GM21390 (cell line): ENCODE measurements around the gene CHMP6.
"Not testable (repeated sequence)": the region's sequence is repeated elsewhere in the genome, so short reads cannot be mapped to it uniquely, and the experiment has no call there.

Source experiments
- ATAC-seq: cut with Tn5 transposase; IDR thresholded peaks from one replicate; pipeline ENCODE4 v1.9.1; 2021; ENCODE audit not compliant: unreplicated experiment

The CHMP6 gene

DNA sequence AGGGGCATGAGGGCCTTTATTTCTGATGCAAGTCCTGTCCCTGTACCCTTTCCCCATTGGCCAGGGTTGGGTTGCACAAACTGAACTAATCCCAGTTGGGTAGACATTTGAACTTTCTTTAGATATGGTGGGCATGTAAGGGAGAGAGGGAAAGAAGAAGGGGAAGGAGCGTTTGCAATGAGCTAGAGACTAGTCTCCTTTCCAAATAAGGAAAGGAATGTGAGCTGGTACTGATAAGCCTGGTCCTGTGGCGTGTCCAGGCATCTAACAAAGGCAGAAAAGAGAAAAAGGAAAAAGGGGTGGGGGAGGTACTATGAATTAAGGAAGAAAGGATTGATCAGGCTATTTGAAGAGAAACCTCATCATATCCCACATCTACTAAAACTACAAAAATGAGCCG lies 20.3 kb downstream of the CHMP6 start:
- ATAC-seq, result no peak

DNA sequence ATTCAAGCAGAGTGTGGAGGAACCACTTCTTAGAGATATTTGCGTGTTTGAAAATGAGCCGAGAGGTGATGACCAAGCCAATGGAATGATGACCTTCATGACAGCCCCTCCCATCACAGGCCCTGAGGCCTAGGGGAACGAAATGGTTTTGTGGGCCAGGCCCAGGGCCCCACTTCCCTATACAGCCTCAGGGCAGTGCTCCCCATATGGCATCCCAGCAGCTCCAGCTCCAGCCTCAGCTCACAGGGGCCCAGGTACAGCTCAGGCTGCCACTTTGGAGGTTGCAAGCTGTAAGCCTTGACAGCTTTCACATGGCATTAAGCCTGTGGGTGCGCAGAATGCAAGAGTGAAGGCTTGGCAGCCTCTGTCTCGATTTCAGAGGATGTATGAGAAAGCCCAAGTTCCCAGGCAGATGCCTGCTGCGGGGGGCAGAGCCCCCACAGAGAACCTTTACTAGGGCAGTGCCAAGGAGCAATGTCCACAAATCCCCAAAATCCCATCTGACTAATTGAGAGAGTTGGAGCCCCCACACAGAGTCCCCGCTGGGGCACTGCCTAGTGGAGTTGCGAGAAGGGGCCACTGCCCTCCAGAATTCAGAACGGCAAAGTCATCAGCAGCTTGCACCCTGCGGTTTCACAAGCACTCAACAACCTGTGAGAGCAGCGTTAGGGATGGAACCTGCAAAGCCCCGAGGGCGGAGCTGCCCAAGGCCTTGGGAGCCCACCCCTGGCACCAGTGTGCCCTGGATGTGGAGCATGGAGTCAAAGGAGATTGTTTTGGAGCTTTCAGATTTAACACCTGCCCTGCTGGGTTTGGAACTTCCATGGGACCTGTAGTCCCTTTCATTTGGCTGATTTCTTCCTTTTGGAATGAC lies 21.2 kb downstream of the CHMP6 start:
- ATAC-seq, result no peak

- no peak for ATAC-seq
These were observed 22.0 kb downstream of the CHMP6 start for GRCh38 chr17:81013642-81014041.

GRCh38 chr17:81015136-81015535 lies 23.5 kb downstream of the CHMP6 start:
- no peak for ATAC-seq

DNA sequence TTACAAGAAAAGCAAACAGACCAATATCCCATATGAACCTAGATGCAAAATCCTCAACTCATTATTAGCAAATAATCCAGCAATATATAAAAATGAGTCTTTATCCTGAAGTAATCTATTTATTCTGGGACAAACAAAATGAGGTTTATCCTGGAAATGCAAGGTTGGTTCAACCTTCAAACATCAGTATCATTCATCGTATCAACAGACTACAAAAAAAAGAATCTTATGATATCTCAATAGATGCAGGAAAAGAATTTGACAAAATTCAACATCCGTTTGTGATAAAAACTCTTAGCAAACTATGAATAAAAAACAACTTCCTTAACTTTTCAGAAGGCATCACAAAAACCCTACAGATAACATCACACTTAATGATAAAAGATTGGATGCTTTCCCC lies 24.9 kb downstream of the CHMP6 start:
- no peak for ATAC-seq

DNA sequence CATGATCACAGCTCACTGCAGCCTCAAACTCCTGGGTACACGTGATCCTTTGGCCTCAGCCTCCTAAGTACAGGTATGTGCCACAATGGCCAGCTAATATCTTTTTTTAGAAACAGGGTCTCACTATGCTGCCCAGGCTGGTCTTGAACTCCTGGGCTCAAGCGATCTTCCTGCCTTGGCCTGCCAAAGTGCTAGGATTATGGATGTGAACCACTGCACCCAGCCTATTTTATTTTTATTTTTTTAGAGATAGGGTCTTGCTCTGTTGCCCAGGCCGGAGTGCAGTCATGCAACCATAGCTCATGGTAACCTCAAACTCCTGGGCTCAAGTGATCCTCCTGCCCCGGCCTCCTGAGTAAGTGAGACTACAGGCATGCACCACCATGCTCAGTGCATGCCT lies 25.7 kb downstream of the CHMP6 start:
- ATAC-seq, result not testable (repeated sequence)

GRCh38 chr17:81018044-81018802 lies 26.6 kb downstream of the CHMP6 start:
- no peak for ATAC-seq

DNA sequence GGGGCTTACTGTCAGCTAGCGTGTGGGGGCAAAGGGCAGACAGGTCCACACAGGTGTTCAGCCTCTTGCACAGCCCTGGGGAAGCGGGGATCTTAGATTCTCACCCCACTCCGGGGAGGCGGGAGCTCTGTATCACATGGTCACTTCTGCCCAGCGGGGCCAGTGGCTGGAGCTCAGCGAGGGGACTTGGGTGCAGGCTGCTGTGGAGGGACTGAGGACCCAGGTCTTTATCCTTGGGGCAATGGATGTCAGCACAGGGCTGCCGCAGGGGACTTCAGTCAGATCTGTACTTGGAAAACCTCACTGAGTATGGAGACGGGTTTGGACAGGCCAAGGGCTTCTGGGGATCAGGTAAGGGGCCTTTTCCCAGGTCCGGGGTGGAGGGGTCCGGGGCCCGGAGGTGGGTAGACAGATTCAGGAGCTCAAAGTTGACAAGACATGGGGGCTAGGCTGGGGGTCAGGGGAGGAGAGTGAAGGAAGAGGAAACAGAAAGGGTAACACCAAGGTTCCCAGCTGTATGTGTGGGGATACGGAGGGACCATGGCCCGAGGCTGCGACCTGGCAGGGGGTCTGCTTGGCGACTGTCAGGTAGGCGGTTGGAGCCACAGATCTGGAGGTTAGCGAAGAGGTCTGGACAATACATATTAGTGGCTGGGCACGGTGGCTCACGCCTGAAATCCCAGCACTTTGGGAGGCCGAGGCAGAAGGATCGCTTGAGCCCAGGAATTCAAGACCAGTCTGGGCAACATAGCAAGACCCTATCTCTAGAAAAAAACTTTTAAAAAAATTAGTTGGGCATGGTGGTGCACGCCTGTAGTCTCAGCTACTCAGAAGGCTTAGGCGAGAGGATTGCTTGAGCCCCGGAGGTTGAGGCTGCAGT lies 28.2 kb downstream of the CHMP6 start:
- no peak for ATAC-seq

DNA sequence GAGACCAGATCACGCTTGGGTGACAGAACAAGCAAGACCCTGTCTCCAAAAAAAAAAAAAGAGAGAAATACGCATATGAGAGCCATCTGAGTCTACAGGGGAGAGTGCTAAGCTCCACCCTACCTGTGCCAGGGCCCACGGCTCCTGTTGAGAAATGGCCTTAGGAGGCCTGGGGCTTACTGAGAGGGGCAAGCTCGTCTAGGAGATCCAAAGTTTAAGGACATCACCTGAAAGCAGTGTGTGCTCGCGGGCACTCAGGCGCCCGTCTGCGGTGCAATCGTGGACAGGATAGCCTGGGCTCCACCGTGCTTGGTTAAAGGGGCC lies 28.8 kb downstream of the CHMP6 start:
- ATAC-seq, result no peak

DNA sequence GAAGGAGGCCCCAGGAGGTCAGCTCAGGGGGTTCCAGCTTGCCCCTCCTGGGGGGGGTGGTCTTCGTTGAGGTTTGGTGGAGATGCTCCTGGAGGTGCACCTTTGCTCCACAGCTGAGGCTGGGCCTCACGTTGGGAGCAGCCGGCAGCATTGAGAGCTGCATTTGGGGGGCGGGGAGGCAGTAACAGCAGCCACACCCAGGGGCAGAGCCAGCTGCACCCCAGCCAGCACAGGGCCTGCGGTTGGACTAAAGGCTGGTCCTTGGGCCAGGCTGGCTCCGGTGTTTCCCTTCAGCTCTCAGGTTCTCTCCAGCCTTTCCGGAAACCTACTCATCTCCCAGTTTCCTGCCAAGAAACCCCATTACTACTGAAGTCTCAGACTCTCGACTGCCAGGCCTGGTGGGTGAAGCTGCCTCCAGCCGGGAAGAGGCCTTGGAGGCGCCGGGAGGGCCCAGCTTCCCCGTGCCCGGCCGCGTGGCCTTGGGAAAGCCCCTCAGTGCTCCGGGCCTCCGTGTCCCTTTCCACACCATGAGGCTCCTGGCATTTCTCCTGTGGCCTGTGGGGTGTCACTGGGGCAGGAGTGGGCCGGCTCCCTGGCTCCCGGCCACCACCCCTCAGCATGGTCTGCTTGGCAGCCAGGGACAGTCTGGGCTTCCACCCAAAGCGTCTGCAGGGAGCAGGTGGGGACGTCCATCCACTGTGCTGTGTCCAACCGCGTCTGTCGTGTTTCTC lies 29.3 kb downstream of the CHMP6 start:
- no peak for ATAC-seq

DNA sequence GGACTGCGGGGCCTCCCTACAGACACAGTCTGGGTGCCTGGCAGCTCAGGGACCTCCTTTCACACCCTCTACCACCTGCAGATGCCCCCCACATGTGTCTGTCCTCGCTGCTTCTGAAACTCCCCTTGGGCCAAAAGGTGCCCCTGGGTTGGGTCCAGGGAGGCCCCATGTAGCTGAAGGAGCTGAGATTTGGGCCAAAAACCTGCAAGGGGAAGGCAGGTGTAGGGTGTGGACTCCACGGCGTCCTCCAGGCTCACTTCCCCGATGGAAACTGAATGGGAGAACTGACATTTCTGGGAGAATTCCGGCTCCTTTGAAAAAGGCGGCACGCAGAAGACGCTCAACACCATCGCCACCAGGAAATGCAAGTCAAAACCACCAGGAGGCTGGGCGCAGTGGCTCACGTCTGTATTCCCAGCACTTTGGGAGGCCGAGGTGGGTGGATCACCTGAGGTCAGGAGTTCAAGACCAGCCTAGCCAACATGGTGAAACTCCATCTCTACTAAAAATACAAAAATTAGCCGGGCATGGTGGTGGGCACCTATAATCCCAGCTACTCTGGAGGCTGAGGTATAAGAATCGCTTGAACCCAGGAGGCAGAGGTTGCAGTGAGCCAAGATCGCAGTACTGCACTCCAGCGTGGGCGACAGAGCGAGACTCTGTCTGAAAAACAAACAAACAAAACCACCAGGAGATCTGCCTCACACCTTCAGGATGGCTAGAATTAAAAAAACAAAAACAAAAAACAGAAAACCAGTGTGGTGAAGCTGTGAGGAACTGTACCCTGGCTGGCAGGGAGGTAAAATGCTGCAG lies 30.1 kb downstream of the CHMP6 start:
- ATAC-seq, result no peak

GRCh38 chr17:81022344-81022676 lies 30.7 kb downstream of the CHMP6 start:
- ATAC-seq, result no peak

- ATAC-seq, result no peak
These were observed 33.6 kb downstream of the CHMP6 start for GRCh38 chr17:81025065-81025740.

DNA sequence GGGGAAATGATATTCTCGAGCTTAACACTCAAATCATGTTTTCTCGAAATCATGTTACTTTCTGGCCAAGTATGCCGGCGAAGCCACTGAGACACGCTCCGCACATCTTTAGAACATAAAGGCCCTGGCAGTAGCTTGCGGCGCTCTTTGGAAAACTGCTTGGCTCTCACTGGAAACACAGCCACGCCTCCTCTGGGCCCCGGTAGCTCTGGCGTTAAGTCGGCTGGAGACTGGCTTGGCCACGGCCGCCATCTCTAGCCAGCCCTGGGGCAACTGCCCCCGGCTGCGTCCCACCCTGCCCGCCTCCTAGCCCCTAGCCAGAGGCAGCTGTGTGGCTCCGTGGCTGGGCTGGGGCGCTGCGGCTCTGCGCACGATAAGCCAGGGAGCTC lies 34.1 kb downstream of the CHMP6 start:
- ATAC-seq, result no peak

- ATAC-seq, result no peak
These were observed 34.8 kb downstream of the CHMP6 start for GRCh38 chr17:81026266-81027036.

DNA sequence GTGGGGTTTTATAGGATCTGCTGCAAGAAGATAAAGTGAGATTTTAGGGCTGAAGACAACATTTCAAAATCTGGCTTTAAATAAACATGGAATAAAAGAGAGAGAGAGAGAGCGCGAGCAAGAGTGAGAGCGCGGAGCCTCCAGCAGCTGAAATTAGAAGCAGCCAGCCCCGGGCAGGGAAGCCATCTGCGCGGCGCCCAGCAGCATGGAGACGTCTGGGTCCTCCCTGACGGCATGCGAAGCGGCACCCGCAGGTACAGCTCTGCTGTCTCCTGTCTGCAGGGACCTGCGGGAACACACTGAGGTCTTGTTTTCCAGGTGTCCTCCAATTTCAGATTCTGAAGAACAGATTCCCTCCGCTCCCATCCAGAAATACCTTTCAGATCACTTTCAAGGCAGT lies 35.4 kb downstream of the CHMP6 start:
- ATAC-seq, result no peak

- no peak for ATAC-seq
These were observed 36.2 kb downstream of the CHMP6 start for GRCh38 chr17:81027591-81028505.

DNA sequence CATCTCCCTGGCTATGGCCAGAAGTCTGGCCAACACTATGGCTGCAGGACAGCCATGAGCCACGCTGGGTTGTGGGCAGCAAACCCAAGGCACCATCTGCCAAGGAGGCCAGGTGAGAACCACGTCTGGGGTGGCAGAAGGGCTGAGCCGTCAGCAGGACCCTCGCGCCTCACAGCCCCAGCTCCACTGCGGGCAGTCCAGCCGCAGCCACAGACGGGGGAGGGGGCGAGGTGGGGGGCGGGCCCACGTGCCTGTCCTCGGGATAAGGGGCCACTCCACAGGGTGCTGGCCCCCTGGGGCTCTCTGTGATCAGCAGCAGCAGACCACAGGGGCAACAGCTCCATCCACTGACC lies 36.8 kb downstream of the CHMP6 start:
- no peak for ATAC-seq
